K562 (cell line): ENCODE measurements around the gene LOXHD1. TPM values are rescaled to one million over a fixed set of nuclear protein-coding genes. Genes with fewer than 3 reads are reported as not detected.

ENCODE experiments used
- ATAC-seq: fragments of 200-7000 bp; cut with Tn5 transposase; 3 replicates; pipeline ENCODE4 v1.9.1; 2020; ENCODE audit warnings: moderate library complexity
- BruUV-seq: library from RNA; stranded (reverse); fragments of 400-500 nt; replicated peaks from 2 replicates; lab custom pipeline; 2021; lab: Mats Ljungman, UMichigan
- CTCF ChIA-PET: fragments of 300-600 bp; formaldehyde crosslinking; extraction: SDS; loops from one replicate; lab custom pipeline; 2021; ENCODE audit warnings: low intra/inter-chr PET ratio; lab: Yijun Ruan, JAX
- POLR2A ChIA-PET: fragments of 300-600, 350-650 bp; sonication (Branson Sonifier 250); formaldehyde crosslinking; extraction: SDS; loops from one replicate; lab custom pipeline; 2021; ENCODE audit warnings: antibody characterized with exemption, inconsistent platforms; lab: Yijun Ruan, JAX
- DNase-seq, 4 experiments: peaks; one replicate each; pipeline versions ENCODE4 v3.0.0 to v3.0.0-alpha.2; 2011 to 2018; ENCODE audit warnings: low spot score in 3 of 4, mixed read lengths in 3 of 4; ENCODE audit errors: extremely low read depth in 1 of 4
- FAIRE-seq: peaks from 2 replicates; lab custom pipeline; 2011; peaks lifted over from hg19 to GRCh38; lab: Jason Lieb, UNC
- H2AFZ ChIP-seq: 2 replicates; pipeline ENCODE4 v1.6.0; 2011; ENCODE audit warnings: low read depth, low read length, control low read depth, inconsistent platforms
- H3K27ac ChIP-seq: fragments of 200-600 bp; 3 replicates; pipeline ENCODE4 v1.8.0; 2011; ENCODE audit warnings: low read depth, mild to moderate bottlenecking, control low read depth, inconsistent platforms, low read length, moderate library complexity, mixed read lengths; ENCODE audit errors: extremely low read depth
- H3K27me3 ChIP-seq, 2 experiments: fragments of 300-600 bp in 1 of 2; 2 replicates in 1 of 2; 3 replicates in 1 of 2; pipeline versions ENCODE4 v1.6.0 to v1.8.0; 2011; ENCODE audit warnings: inconsistent platforms in 2 of 2, low read length in 2 of 2, mild to moderate bottlenecking in 1 of 2, mixed read lengths in 1 of 2, moderate library complexity in 1 of 2; ENCODE audit not compliant: control insufficient read depth in 2 of 2, insufficient read depth in 2 of 2
- H3K36me3 ChIP-seq: fragments of 300-600 bp; 3 replicates; pipeline ENCODE4 v1.8.0; 2011; ENCODE audit warnings: mild to moderate bottlenecking, low read length, inconsistent platforms; ENCODE audit not compliant: control insufficient read depth, insufficient read depth
- H3K4me1 ChIP-seq, 2 experiments: fragments of 200-600 bp in 1 of 2; replicated peaks in 1 of 2; 2 replicates in 1 of 2; 3 replicates in 1 of 2; pipeline versions ENCODE4 v1.5.1 to v1.8.0; 2011; ENCODE audit warnings: inconsistent platforms in 2 of 2, low read length in 2 of 2, mild to moderate bottlenecking in 1 of 2, mixed read lengths in 1 of 2, moderate library complexity in 1 of 2; ENCODE audit not compliant: control insufficient read depth in 2 of 2, insufficient read depth in 2 of 2
- H3K4me2 ChIP-seq: 2 replicates; pipeline ENCODE4 v1.6.1; 2011; ENCODE audit warnings: low read length, control low read depth, inconsistent platforms, mixed read lengths; ENCODE audit not compliant: insufficient read depth
- H3K4me3 ChIP-seq: fragments of 200-600 bp; sonication (generic), shearing (Covaris generic); 2 replicates; pipeline ENCODE4 v1.5.1; 2016; ENCODE audit warnings: control low read depth, inconsistent platforms
- H3K79me2 ChIP-seq: fragments of 200-600 bp; 3 replicates; pipeline ENCODE4 v1.8.0; 2011; ENCODE audit warnings: low read length, inconsistent platforms; ENCODE audit not compliant: control insufficient read depth, insufficient read depth
- H3K9ac ChIP-seq, 2 experiments: 2 replicates each; pipeline versions ENCODE4 v1.6.0 to v1.6.1; 2011; ENCODE audit warnings: low read depth in 2 of 2, low read length in 2 of 2, control low read depth in 1 of 2, inconsistent platforms in 1 of 2, mild to moderate bottlenecking in 1 of 2, mixed read lengths in 1 of 2; ENCODE audit not compliant: insufficient read depth in 1 of 2
- H3K9me1 ChIP-seq: one replicate; pipeline ENCODE4 v1.6.0; 2011; ENCODE audit warnings: inconsistent platforms, mild to moderate bottlenecking, low read length, moderate library complexity; ENCODE audit not compliant: control insufficient read depth, insufficient read depth
- H3K9me3 ChIP-seq: replicated peaks from 2 replicates; pipeline ENCODE4 v1.5.1; 2011; ENCODE audit warnings: low read depth, low read length, inconsistent platforms; ENCODE audit not compliant: control insufficient read depth, insufficient read depth
- H4K20me1 ChIP-seq: replicated peaks from 2 replicates; pipeline ENCODE4 v1.6.1; 2011; ENCODE audit warnings: low read length, inconsistent platforms, mixed read lengths; ENCODE audit not compliant: control insufficient read depth, insufficient read depth
- ATF7 ChIP-seq: fragments of 450-650 bp; IDR thresholded peaks from 2 replicates; pipeline ENCODE4 v1.7.1; 2014; ENCODE audit warnings: mild to moderate bottlenecking, moderate library complexity
- CBFA2T2 ChIP-seq: fragments of 450-650 bp; conservative IDR thresholded peaks from 2 replicates; pipeline ENCODE4 v1.6.1; 2017; ENCODE audit warnings: mild to moderate bottlenecking
- CBX8 ChIP-seq: fragments of 200-600 bp; sonication (generic); IDR thresholded peaks from 2 replicates; pipeline ENCODE4 v1.6.1; 2012; ENCODE audit warnings: borderline replicate concordance, mixed run types, low read depth, mild to moderate bottlenecking, moderate library complexity, mixed read lengths, low read length, control low read depth, inconsistent platforms; ENCODE audit not compliant: poor library complexity, severe bottlenecking; ENCODE audit errors: extremely low read depth
- DEAF1 ChIP-seq: fragments of 450-650 bp; formaldehyde crosslinking; IDR thresholded peaks from 2 replicates; pipeline ENCODE4 v1.4.0; 2020; ENCODE audit warnings: mild to moderate bottlenecking, moderate library complexity
- EHMT2 ChIP-seq: fragments of 450-650 bp; IDR thresholded peaks from 2 replicates; pipeline ENCODE4 v1.6.1; 2018; ENCODE audit warnings: antibody characterized with exemption
- ESRRA ChIP-seq: fragments of 450-650 bp; IDR thresholded peaks from 2 replicates; pipeline ENCODE4 v1.6.1; 2014; ENCODE audit warnings: low read depth, mild to moderate bottlenecking, moderate library complexity, borderline replicate concordance
- ETV5 ChIP-seq: sonication (generic); formaldehyde crosslinking; IDR thresholded peaks from 2 replicates; pipeline ENCODE4 v1.4.0; 2020; ENCODE audit warnings: low read depth, mild to moderate bottlenecking, missing genetic modification reagents
- ILF3 ChIP-seq: fragments of 450-650 bp; IDR thresholded peaks from 2 replicates; pipeline ENCODE4 v1.6.1; 2018; ENCODE audit warnings: antibody characterized with exemption, mild to moderate bottlenecking, moderate library complexity, borderline replicate concordance
- KDM2B ChIP-seq: fragments of 250-450 bp; sonication (Bioruptor Pico); IDR thresholded peaks from 2 replicates; pipeline ENCODE4 v1.8.0; 2021; ENCODE audit warnings: mild to moderate bottlenecking, moderate library complexity
- PYGO2 ChIP-seq: fragments of 450-650 bp; IDR thresholded peaks from 2 replicates; pipeline ENCODE4 v1.6.1; 2016; ENCODE audit warnings: mild to moderate bottlenecking, missing genetic modification characterization, moderate library complexity, missing compliant biosample characterization
- ZFP1 ChIP-seq: fragments of 450-650 bp; formaldehyde crosslinking; IDR thresholded peaks from 2 replicates; pipeline ENCODE4 v1.4.0; 2020; ENCODE audit warnings: mild to moderate bottlenecking, mixed read lengths
- ZKSCAN8 ChIP-seq: fragments of 200-800 bp; sonication (Bioruptor generic); IDR thresholded peaks from 2 replicates; pipeline ENCODE4 v1.6.1; 2016; ENCODE audit warnings: missing genetic modification characterization, missing compliant biosample characterization
- ZNF23 ChIP-seq: fragments of 250-450 bp; sonication (Bioruptor Pico); IDR thresholded peaks from 2 replicates; pipeline ENCODE4 v1.4.0; 2020; ENCODE audit warnings: mild to moderate bottlenecking
- ZNF589 ChIP-seq: fragments of 200-800 bp; sonication (Bioruptor generic); IDR thresholded peaks from 2 replicates; pipeline ENCODE4 v1.6.1; 2016; ENCODE audit warnings: low read depth, missing genetic modification characterization, missing compliant biosample characterization
- ZNF830 ChIP-seq: fragments of 250-450 bp; sonication (Bioruptor Pico); IDR thresholded peaks from 2 replicates; pipeline ENCODE4 v1.5.0; 2021; ENCODE audit warnings: mild to moderate bottlenecking
- WGBS: fragments of 100-300 bp; shearing (Covaris generic); methylation state at CpG from one replicate; pipeline ENCODE4 v1.1.6; 2016; ENCODE audit warnings: low coverage, mixed read lengths; ENCODE audit not compliant: insufficient coverage; ENCODE audit errors: missing lambda C conversion rate; 5-methylcytosine and 5-hydroxymethylcytosine counted together
- in situ Hi-C: fragments of 300-500 bp; cut with MboI; formaldehyde crosslinking; loops from 4 replicates; pipeline ENCODE4 v1.15.0; 2018; ENCODE audit warnings: inconsistent platforms, mixed read lengths
- intact Hi-C: fragments of 100-400 bp; cut with micrococcal nuclease; formaldehyde crosslinking; loops from 2 replicates; pipeline ENCODE4 v1.14.2; 2022
- polyA plus RNA-seq, 8 experiments: library from polyadenylated mRNA; depleted of rRNA in 4 of 8; stranded (reverse) in 5 of 8; unstranded in 3 of 8; fragments of >200 nt; fragmentation: Nextera tagmentation in 2 of 8; fragmentation: Illumina TruSeq in 1 of 8; extraction: Ambion mirVana in 2 of 8; extraction: Trizol in 1 of 8; gene quantifications; 2 replicates each; pipeline versions ENCODE4 v1.2.1 to v1.2.3, GENCODE V29; 2011 to 2014; ENCODE audit warnings: inconsistent platforms in 1 of 8, missing spikeins in 1 of 8
- total RNA-seq, 7 experiments: library from RNA; depleted of rRNA in 6 of 7; stranded (reverse); fragments of >200 nt in 6 of 7; fragmentation: Illumina TruSeq in 2 of 7; extraction: Trizol in 2 of 7; gene quantifications; 2 replicates each; pipeline versions ENCODE4 v1.2.1 to v1.2.3, GENCODE V29; 2011 to 2021; ENCODE audit warnings: low replicate concordance in 1 of 7
- TF ChIP-seq, protein P1 (sequence below): fragments of 250-450 bp; sonication (Bioruptor Pico); IDR thresholded peaks from 2 replicates; pipeline ENCODE4 v1.8.0; 2021; ENCODE audit warnings: borderline replicate concordance, mild to moderate bottlenecking, moderate library complexity; ENCODE audit not compliant: poor library complexity, severe bottlenecking

Gene LOXHD1
- total and polyA plus RNA-seq, 9 of the 15 experiments (the other 6 are each of a cell fraction or from before 2014, with no cell fraction given), result not detected

- in situ Hi-C loops, result no loop called here
- TF ChIP-seq ZKSCAN8 (CRISPR knock-in tag) (no peak), ZNF23 (CRISPR knock-in tag) (no peak), CBX8 (no peak), ZNF589 (no peak), ESRRA (no peak), ZNF830 (no peak), PYGO2 (no peak), KDM2B (CRISPR knock-in tag) (no peak), ILF3 (no peak), DEAF1 (CRISPR knock-in tag) (no peak), ETV5 (no peak), ATF7 (no peak), ZFP1 (CRISPR knock-in tag) (no peak), EHMT2 (no peak), CBFA2T2 (no peak)
- TF ChIP-seq, protein P1, sequence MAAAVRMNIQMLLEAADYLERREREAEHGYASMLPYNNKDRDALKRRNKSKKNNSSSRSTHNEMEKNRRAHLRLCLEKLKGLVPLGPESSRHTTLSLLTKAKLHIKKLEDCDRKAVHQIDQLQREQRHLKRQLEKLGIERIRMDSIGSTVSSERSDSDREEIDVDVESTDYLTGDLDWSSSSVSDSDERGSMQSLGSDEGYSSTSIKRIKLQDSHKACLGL (CRISPR knock-in tag), result no peak
- Histone ChIP-seq H3K4me2 (no peak overlapping the region), H3K4me3 (no peak overlapping the region), H3K9ac (no peak overlapping the region), H2AFZ (no peak overlapping the region), H3K79me2 (no peaks in the 10 kb centered on the region), H4K20me1 (no peaks in the 10 kb centered on the region), H3K27me3 (peaks cover 0 to 8% of the 10 kb centered on the region in 2 experiments; a peak in 2 of 5 replicates), H3K36me3 (no peaks in the 10 kb centered on the region), H3K4me1 (no peaks in the 10 kb centered on the region), H3K9me1 (no peaks in the 10 kb centered on the region), H3K9me3 (no peaks in the 10 kb centered on the region), H3K27ac (no peak overlapping the region)
- BruUV-seq, result no TSS peak
- DNase-seq (no peak), ATAC-seq (no peak), FAIRE-seq (no peak)
- WGBS, result 0% methylated on average over 4 of the region's 10 CpGs
- intact Hi-C loops, result loop anchor here (10.0 kb wide), 1 partner anchor 68 kb away; no protein-coding TSS in a partner anchor
- CTCF ChIA-PET, result interaction anchor here (0.7 to 1.8 kb wide), 2 partner anchors 102 to 1193 kb away, joined by 3 to 7 read pairs; no protein-coding TSS in a partner anchor
- POLR2A ChIA-PET, result interaction anchor here (0.5 to 0.7 kb wide), 2 partner anchors 556 to 889 kb away, joined by 3 read pairs; no protein-coding TSS in a partner anchor
Measured at GRCh38 chr18:46556590-46557206, 100.3 kb downstream of the LOXHD1 start.
